ENCODE data around the gene ATP5PB.

- TF ChIP-seq, protein P1, sequence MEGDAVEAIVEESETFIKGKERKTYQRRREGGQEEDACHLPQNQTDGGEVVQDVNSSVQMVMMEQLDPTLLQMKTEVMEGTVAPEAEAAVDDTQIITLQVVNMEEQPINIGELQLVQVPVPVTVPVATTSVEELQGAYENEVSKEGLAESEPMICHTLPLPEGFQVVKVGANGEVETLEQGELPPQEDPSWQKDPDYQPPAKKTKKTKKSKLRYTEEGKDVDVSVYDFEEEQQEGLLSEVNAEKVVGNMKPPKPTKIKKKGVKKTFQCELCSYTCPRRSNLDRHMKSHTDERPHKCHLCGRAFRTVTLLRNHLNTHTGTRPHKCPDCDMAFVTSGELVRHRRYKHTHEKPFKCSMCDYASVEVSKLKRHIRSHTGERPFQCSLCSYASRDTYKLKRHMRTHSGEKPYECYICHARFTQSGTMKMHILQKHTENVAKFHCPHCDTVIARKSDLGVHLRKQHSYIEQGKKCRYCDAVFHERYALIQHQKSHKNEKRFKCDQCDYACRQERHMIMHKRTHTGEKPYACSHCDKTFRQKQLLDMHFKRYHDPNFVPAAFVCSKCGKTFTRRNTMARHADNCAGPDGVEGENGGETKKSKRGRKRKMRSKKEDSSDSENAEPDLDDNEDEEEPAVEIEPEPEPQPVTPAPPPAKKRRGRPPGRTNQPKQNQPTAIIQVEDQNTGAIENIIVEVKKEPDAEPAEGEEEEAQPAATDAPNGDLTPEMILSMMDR (conservative IDR thresholded peaks at IDR 0.05; ENCODE audit: low read length): no peak
- TF ChIP-seq EZH2phosphoT487 (IDR thresholded peaks at IDR 0.05; ENCODE audit: borderline replicate concordance, low read depth, low read length): no peak
These were observed 41.8 kb downstream of the ATP5PB start for GRCh38 chr1:111491070-111491469.
